Left lobe of liver (tissue), 2 donors: ENCODE data around the gene S1PR2. TPM values are rescaled to one million over a fixed set of nuclear protein-coding genes. Genes with fewer than 3 reads are reported as not detected.
"Not testable (repeated sequence)": the region's sequence is repeated elsewhere in the genome, so short reads cannot be mapped to it uniquely, and the experiment has no call there.

Experiments
- ATAC-seq: fragments of 200-7000 bp; cut with Tn5 transposase; one replicate; pipeline ENCODE4 v1.9.1; 2020; ENCODE audit warnings: mild to moderate bottlenecking, moderate library complexity
- DNase-seq: peaks from one replicate; pipeline ENCODE4 v3.0.0-alpha.2; 2020; ENCODE audit warnings: low spot score
- total RNA-seq: library from RNA; stranded (reverse); gene quantifications from one replicate; pipeline ENCODE4 v1.2.1, GENCODE V29; 2021
- donor health status: DM: no; HTN: no; CAD: no; lungs with moderate emphysema.
- donor health status: DM: no; HTN: yes; CAD: no.

The S1PR2 gene
- total RNA-seq, 1 donor from 2014 or later = 1.9 TPM

GRCh38 chr19:10226376-10227025 lies 4.6 kb downstream of the S1PR2 start:
- DNase-seq = no peak
- no peak for ATAC-seq

GRCh38 chr19:10226021-10226375 lies 5.1 kb downstream of the S1PR2 start:
- ATAC-seq (no peak), DNase-seq (no peak)

GRCh38 chr19:10224337-10224736 lies 6.8 kb downstream of the S1PR2 start:
- no peak for DNase-seq
- no peak for ATAC-seq

GRCh38 chr19:10223488-10224213 lies 7.5 kb downstream of the S1PR2 start:
- DNase-seq (no peak), ATAC-seq (no peak)

GRCh38 chr19:10222201-10222890 lies 8.8 kb downstream of the S1PR2 start:
- ATAC-seq (no peak), DNase-seq (no peak)

GRCh38 chr19:10220695-10221094 lies 10.4 kb downstream of the S1PR2 start:
- DNase-seq (no peak), ATAC-seq (no peak)

GRCh38 chr19:10219678-10220077 lies 11.5 kb downstream of the S1PR2 start:
- ATAC-seq (peak; percentile 67), DNase-seq (no peak)

GRCh38 chr19:10217085-10217484 lies 14.0 kb downstream of the S1PR2 start:
- ATAC-seq (no peak), DNase-seq (no peak)

- ATAC-seq = no peak
- no peak for DNase-seq
These were observed 16.3 kb downstream of the S1PR2 start for GRCh38 chr19:10214784-10215183.

GRCh38 chr19:10211691-10212090 lies 19.4 kb downstream of the S1PR2 start:
- DNase-seq (no peak), ATAC-seq (no peak)

GRCh38 chr19:10211061-10211460 lies 20.1 kb downstream of the S1PR2 start:
- ATAC-seq (no peak), DNase-seq (no peak)

- DNase-seq = no peak
- ATAC-seq = no peak
These were observed 21.8 kb downstream of the S1PR2 start for GRCh38 chr19:10209315-10209714.

GRCh38 chr19:10207026-10207425 lies 24.1 kb downstream of the S1PR2 start:
- DNase-seq (no peak), ATAC-seq (no peak)

GRCh38 chr19:10206226-10206885 lies 24.8 kb downstream of the S1PR2 start:
- ATAC-seq (no peak), DNase-seq (no peak)

GRCh38 chr19:10205636-10206035 lies 25.5 kb downstream of the S1PR2 start:
- no peak for ATAC-seq
- DNase-seq = no peak

- DNase-seq (no peak), ATAC-seq (no peak)
These were observed 27.4 kb downstream of the S1PR2 start for GRCh38 chr19:10203686-10204085.

GRCh38 chr19:10201176-10201575 lies 30.0 kb downstream of the S1PR2 start:
- no peak for ATAC-seq
- DNase-seq = no peak

GRCh38 chr19:10200101-10200500 lies 31.0 kb downstream of the S1PR2 start:
- not testable (repeated sequence) for ATAC-seq, DNase-seq

- not testable (repeated sequence) for ATAC-seq, DNase-seq
These were observed 32.1 kb downstream of the S1PR2 start for GRCh38 chr19:10198889-10199644.

GRCh38 chr19:10195199-10195519 lies 36.0 kb downstream of the S1PR2 start:
- no peak for ATAC-seq

More at GRCh38 chr19:10195199-10195519, 36.0 kb downstream of the S1PR2 start:
- DNase-seq = no peak
